ENCODE results near the gene MFNG.

DNA sequence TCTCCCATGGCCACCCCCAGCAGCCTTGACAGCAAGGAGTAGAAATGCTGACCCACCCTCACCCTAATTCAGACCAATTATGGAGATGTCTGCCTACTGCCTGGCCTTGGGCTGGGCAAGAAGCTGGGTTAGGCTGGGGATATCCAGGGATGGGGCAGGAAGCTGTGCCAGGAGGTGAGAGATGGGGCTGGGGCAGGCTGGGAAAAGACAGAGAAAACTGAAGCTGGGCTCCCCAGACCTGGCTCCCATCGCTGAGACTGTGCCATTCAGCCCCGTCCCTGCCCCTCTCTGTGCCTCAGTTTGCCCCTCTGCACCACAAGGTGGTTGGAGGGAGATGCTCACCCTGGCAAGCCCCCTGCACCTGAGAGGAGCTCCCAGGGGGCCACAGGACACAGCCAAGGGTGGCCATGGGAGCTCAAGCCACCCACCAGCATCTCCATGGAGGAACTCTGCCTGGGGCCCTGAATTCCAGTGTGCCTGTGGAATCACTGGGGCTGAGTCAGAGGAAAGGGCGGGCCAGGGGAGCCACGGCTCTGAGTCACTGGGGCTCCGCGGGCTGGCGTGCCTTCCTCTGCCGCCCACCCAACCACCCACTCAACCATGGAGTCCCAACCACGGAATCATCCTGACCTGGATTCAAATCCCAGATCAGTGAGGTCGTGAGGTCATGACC lies 39.0 kb upstream of the MFNG start:
- TF ChIP-seq, protein P1, sequence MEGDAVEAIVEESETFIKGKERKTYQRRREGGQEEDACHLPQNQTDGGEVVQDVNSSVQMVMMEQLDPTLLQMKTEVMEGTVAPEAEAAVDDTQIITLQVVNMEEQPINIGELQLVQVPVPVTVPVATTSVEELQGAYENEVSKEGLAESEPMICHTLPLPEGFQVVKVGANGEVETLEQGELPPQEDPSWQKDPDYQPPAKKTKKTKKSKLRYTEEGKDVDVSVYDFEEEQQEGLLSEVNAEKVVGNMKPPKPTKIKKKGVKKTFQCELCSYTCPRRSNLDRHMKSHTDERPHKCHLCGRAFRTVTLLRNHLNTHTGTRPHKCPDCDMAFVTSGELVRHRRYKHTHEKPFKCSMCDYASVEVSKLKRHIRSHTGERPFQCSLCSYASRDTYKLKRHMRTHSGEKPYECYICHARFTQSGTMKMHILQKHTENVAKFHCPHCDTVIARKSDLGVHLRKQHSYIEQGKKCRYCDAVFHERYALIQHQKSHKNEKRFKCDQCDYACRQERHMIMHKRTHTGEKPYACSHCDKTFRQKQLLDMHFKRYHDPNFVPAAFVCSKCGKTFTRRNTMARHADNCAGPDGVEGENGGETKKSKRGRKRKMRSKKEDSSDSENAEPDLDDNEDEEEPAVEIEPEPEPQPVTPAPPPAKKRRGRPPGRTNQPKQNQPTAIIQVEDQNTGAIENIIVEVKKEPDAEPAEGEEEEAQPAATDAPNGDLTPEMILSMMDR (conservative IDR thresholded peaks at IDR 0.05; ENCODE audit: low read length): no peak
- no peak for TF ChIP-seq EZH2phosphoT487 (IDR thresholded peaks at IDR 0.05; ENCODE audit: borderline replicate concordance)

Measured in Loucy (cell line).